Activated CD8-positive, alpha-beta memory T cell treated with anti-CD3 and anti-CD28 coated beads for 4 hours (primary cell): ENCODE data around the gene LAMTOR1.
A peak's percentile ranks its signal among the peaks of the same experiment; 100 is the strongest.

Experiments used
- DNase-seq, 2 donors: peaks; one replicate each; pipeline ENCODE4 v3.0.0-alpha.2; 2020; ENCODE audit warnings: low read depth in 2 of 2

The LAMTOR1 gene

GRCh38 chr11:72081821-72082453 lies 21.2 kb downstream of the LAMTOR1 start:
- no peak for DNase-seq

DNA sequence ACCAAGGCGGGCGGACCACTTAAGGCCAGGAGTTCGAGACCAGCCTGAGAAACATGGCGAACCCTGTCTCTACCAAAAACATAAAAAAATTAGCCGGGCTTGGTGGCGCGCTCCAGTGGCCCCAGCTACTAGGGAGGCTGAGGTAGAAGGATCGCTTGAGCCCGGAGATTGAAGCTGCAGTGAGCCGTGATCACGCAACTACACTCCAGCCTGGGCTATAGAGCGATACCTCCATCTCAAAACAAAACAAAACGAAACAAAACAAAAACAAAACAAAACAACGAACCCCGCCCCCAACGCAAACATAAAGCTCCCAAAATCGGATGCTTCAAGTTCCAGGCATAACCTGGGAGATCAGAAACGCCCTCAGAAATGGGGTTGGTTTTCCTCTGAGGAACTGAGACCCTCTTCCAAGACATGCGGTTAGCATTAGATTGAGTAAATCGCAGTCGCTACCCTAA lies 21.9 kb downstream of the LAMTOR1 start:
- DNase-seq = no peak

GRCh38 chr11:72080326-72081183 lies 22.5 kb downstream of the LAMTOR1 start, which contains the start of the genes LRRC51 and NUMA1:
Gene LRRC51 (plus strand): TSS chr11:72080850. CDS start chr11:72089084, 8,234 bp downstream.
Gene NUMA1 (minus strand): TSS chr11:72080542. CDS start chr11:72035943, 44,599 bp downstream.
- peak; percentile 98 to 99 for DNase-seq

GRCh38 chr11:72079819-72080325 lies 23.2 kb downstream of the LAMTOR1 start:
- no peak for DNase-seq

DNA sequence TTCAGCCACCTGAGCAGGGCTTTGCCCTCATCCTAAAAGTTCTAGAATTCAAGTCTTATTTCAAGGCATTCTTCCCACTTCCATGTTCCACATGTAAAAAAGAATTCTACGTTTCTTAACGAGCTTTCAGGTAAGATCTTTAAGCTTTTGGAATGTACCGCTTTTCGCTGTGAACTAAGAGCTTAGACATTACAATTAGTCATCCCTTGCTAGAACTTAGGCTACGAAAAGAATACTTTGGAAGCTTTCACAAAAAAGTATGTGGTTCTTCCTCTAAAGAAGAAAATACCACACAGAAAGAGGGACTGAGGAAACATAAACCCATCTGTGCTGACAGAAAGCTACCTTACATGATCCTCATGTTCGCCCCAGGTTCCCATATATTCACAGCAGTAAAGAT lies 24.6 kb downstream of the LAMTOR1 start:
- no peak for DNase-seq

- DNase-seq = no peak
Measured at GRCh38 chr11:72075756-72076155, 27.3 kb downstream of the LAMTOR1 start.

GRCh38 chr11:72075109-72075508 lies 28.0 kb downstream of the LAMTOR1 start:
- DNase-seq = no peak

GRCh38 chr11:72072348-72072747 lies 30.7 kb downstream of the LAMTOR1 start:
- no peak for DNase-seq

DNA sequence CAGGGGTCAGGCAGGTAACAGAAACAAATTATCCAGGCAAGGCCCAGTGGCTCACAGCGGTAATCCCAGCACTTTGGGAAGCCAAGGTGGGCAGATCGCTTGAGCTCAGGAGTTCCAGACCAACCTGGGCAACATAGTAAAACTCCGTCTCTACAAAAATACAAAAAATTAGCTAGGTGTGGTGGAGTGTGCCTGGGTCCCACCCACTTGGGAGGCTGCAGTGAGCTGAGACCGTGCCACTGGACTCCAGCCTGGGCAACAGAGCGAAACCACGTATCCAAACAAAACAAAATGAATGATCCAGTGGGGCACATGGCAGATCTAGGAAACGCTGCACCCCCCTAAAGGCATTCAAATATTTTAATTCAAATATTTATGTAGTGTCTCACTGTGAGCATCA lies 32.6 kb downstream of the LAMTOR1 start:
- DNase-seq = no peak

DNA sequence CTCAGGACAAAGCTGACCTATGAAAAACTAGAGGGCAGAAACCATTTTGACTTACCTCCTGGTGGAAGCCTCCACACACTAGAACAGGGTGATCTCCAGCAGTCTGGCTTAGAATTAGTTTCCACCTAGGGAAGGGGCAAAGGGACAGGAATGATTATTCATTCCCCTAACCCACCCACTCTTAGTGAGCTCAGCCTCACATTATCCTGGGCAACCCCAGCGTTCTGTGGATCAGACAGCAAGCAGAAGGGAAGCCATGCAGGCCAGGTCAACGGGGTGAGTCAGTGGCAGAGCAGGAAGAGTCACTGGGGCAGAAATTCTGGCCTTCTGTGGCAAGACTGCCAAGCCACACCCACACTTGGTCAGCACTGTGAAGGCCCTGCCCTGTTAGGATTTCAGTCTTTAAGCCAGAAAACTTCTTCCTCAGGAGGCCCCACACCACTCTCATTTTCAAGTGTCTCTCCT lies 33.3 kb downstream of the LAMTOR1 start:
- no peak for DNase-seq

- DNase-seq = no peak
Measured at GRCh38 chr11:72069200-72069599, 33.9 kb downstream of the LAMTOR1 start.

- DNase-seq = no peak
Measured at GRCh38 chr11:72067676-72068075, 35.4 kb downstream of the LAMTOR1 start.

DNA sequence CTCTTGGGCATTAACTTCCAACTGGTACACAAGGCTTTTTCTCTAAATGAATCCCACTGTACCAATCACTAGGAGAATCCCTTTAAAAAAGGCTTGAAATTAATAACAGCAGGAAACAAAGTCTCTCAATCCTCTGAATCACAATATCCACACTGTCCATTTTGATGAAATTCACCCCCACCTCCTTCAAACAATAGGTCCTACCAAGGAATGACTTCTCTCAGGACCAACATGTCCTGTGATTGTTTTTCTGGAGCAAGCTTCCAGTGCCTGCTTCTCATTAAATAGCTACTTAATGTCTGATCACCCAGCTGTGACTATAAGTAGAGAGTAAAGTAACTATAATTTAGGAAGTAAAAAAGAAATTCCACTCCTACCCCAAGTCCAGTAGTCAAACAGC lies 35.8 kb downstream of the LAMTOR1 start:
- no peak for DNase-seq

DNA sequence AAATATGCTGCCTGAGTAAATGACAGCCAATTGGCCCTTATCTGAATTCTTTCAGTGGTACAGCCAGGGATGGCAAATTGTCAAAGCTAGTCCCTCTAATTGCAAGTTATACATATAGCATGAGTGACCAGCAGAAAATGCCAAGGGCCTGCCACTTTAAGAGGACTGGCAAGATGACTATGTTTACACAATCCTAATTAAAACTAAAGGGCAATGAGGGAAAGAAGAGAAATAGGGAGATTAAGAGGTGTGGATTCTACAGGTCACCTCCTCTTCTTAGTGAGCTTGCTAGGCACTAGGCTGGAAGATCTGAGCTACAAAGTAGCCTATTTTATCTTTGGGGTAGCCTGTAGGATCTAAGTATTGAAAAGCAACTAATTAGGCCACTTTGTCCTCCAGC lies 36.2 kb downstream of the LAMTOR1 start:
- no peak for DNase-seq

GRCh38 chr11:72061739-72062396 lies 41.2 kb downstream of the LAMTOR1 start:
- DNase-seq = no peak

- DNase-seq = no peak
Measured at GRCh38 chr11:72058416-72059034, 44.6 kb downstream of the LAMTOR1 start.

DNA sequence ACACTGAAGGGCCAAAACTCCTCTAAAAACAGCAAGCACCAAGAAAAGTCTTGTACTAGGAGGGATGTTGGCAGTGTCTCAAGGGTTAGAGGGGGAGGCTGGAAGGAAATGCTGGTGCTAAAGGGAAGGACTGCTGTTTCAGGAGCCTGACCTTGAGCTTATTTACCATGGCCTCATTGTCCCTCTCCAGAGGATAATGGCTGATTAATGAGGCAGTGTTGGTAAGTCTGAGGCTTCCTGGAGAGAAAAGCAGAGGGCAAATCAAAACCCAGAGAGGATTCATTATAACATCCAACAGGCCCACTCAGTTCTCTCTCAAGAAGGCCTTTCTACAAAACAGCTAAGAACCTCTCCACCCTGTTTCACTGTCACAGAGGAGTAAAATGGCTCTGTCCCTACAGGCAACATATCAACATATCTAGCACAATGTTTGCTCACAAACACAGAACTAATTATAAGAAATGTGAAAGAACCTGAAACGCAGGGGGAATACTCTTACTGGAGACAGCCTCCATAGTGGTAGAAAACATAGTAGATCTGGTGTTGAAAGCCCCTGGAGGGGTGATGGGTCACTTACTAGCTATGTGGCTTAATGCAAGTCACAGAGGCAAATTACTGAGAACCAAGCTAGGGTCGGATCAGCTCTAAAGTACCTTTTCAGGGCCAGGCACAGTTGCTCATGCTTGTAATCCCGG lies 54.2 kb downstream of the LAMTOR1 start:
- DNase-seq = no peak
